ENCODE measurements around the gene LRCH1. TPM values are rescaled to one million over a fixed set of nuclear protein-coding genes. Genes with fewer than 3 reads are reported as not detected.
A peak's percentile ranks its signal among the peaks of the same experiment; 100 is the strongest.

The LRCH1 gene
- total and polyA plus RNA-seq, 2 of the 13 experiments (the other 11 are each of a cell fraction or from before 2014, with no cell fraction given), result 4.1 to 12.6 TPM

GRCh38 chr13:46607768-46608564 is 55.0 kb downstream of the LRCH1 start (continued):
- TF ChIP-seq SALL2 (CRISPR knock-in tag; IDR thresholded peaks at IDR 0.05), result no peak
- no peak for TF ChIP-seq SP1 (IDR thresholded peaks at IDR 0.05)
- TF ChIP-seq SP1 (CRISPR knock-in tag; IDR thresholded peaks at IDR 0.05), result no peak
- TF ChIP-seq, protein P1, sequence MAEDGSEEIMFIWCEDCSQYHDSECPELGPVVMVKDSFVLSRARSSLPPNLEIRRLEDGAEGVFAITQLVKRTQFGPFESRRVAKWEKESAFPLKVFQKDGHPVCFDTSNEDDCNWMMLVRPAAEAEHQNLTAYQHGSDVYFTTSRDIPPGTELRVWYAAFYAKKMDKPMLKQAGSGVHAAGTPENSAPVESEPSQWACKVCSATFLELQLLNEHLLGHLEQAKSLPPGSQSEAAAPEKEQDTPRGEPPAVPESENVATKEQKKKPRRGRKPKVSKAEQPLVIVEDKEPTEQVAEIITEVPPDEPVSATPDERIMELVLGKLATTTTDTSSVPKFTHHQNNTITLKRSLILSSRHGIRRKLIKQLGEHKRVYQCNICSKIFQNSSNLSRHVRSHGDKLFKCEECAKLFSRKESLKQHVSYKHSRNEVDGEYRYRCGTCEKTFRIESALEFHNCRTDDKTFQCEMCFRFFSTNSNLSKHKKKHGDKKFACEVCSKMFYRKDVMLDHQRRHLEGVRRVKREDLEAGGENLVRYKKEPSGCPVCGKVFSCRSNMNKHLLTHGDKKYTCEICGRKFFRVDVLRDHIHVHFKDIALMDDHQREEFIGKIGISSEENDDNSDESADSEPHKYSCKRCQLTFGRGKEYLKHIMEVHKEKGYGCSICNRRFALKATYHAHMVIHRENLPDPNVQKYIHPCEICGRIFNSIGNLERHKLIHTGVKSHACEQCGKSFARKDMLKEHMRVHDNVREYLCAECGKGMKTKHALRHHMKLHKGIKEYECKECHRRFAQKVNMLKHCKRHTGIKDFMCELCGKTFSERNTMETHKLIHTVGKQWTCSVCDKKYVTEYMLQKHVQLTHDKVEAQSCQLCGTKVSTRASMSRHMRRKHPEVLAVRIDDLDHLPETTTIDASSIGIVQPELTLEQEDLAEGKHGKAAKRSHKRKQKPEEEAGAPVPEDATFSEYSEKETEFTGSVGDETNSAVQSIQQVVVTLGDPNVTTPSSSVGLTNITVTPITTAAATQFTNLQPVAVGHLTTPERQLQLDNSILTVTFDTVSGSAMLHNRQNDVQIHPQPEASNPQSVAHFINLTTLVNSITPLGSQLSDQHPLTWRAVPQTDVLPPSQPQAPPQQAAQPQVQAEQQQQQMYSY (CRISPR knock-in tag; IDR thresholded peaks at IDR 0.05), result no peak
- no peak for TF ChIP-seq ZNF253 (CRISPR knock-in tag; IDR thresholded peaks at IDR 0.05; ENCODE audit: borderline replicate concordance)
- no peak for TF ChIP-seq ZNF382 (CRISPR knock-in tag; IDR thresholded peaks at IDR 0.05; ENCODE audit: borderline replicate concordance)
- TF ChIP-seq, protein P2, sequence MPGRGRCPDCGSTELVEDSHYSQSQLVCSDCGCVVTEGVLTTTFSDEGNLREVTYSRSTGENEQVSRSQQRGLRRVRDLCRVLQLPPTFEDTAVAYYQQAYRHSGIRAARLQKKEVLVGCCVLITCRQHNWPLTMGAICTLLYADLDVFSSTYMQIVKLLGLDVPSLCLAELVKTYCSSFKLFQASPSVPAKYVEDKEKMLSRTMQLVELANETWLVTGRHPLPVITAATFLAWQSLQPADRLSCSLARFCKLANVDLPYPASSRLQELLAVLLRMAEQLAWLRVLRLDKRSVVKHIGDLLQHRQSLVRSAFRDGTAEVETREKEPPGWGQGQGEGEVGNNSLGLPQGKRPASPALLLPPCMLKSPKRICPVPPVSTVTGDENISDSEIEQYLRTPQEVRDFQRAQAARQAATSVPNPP (CRISPR knock-in tag; IDR thresholded peaks at IDR 0.05), result no peak
- no peak for TF ChIP-seq SRSF9 (IDR thresholded peaks at IDR 0.05; ENCODE audit: borderline replicate concordance, insufficient read depth, low read depth, low read length, poor library complexity, severe bottlenecking)
- peak; percentile 95 for TF ChIP-seq JUNB (CRISPR knock-in tag; IDR thresholded peaks at IDR 0.05; ENCODE audit: borderline replicate concordance)
- no peak for TF ChIP-seq ZNF747 (CRISPR knock-in tag; IDR thresholded peaks at IDR 0.05; ENCODE audit: borderline replicate concordance)
- no peak for TF ChIP-seq TAF15 (IDR thresholded peaks at IDR 0.05; ENCODE audit: low read depth, low read length, poor library complexity, severe bottlenecking)
- TF ChIP-seq ZNF567 (CRISPR knock-in tag; IDR thresholded peaks at IDR 0.05; ENCODE audit: borderline replicate concordance), result no peak
- no peak for TF ChIP-seq ZNF644 (CRISPR knock-in tag; IDR thresholded peaks at IDR 0.05; ENCODE audit: low read depth)
- TF ChIP-seq KMT2B (CRISPR knock-in tag; IDR thresholded peaks at IDR 0.05), result peak; percentile 55; the same call in 1 of the 2 replicates
- TF ChIP-seq NKX3-1 (CRISPR knock-in tag; IDR thresholded peaks at IDR 0.05), result no peak
- TF ChIP-seq ASH2L (IDR thresholded peaks at IDR 0.05; ENCODE audit: insufficient read length, low read depth, low read length), result no peak
- TF ChIP-seq ZNF292 (CRISPR knock-in tag; IDR thresholded peaks at IDR 0.05; ENCODE audit: borderline replicate concordance, low read depth), result peak; percentile 64; the same call in 1 of the 2 replicates
- TF ChIP-seq HDAC2 (CRISPR knock-in tag; IDR thresholded peaks at IDR 0.05), result peak; percentile 94
- peak; percentile 93 for TF ChIP-seq HOXD1 (CRISPR knock-in tag; IDR thresholded peaks at IDR 0.05)
- no peak for TF ChIP-seq PCBP1 (IDR thresholded peaks at IDR 0.05; ENCODE audit: borderline replicate concordance, low read depth, low read length)
- TF ChIP-seq ZNF138 (CRISPR knock-in tag; IDR thresholded peaks at IDR 0.05; ENCODE audit: low read depth), result no peak
- TF ChIP-seq ISX (CRISPR knock-in tag; conservative IDR thresholded peaks at IDR 0.05), result no peak
- TF ChIP-seq NFE2L1 (CRISPR knock-in tag; IDR thresholded peaks at IDR 0.05; ENCODE audit: borderline replicate concordance), result no peak
- no peak for TF ChIP-seq NCOA1 (CRISPR knock-in tag; IDR thresholded peaks at IDR 0.05)
- TF ChIP-seq, protein P3, sequence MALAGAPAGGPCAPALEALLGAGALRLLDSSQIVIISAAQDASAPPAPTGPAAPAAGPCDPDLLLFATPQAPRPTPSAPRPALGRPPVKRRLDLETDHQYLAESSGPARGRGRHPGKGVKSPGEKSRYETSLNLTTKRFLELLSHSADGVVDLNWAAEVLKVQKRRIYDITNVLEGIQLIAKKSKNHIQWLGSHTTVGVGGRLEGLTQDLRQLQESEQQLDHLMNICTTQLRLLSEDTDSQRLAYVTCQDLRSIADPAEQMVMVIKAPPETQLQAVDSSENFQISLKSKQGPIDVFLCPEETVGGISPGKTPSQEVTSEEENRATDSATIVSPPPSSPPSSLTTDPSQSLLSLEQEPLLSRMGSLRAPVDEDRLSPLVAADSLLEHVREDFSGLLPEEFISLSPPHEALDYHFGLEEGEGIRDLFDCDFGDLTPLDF (CRISPR knock-in tag; IDR thresholded peaks at IDR 0.05), result no peak

All from HepG2 (cell line).